ENCODE results near the gene SLC27A1. TPM values are rescaled to one million over a fixed set of nuclear protein-coding genes. Genes with fewer than 3 reads are reported as not detected.

SLC27A1 gene
- total and polyA plus RNA-seq, 10 of the 15 experiments (the other 5 are each of a cell fraction or from before 2014, with no cell fraction given), result 0.11 to 2.3 (median 1.2) TPM

DNA sequence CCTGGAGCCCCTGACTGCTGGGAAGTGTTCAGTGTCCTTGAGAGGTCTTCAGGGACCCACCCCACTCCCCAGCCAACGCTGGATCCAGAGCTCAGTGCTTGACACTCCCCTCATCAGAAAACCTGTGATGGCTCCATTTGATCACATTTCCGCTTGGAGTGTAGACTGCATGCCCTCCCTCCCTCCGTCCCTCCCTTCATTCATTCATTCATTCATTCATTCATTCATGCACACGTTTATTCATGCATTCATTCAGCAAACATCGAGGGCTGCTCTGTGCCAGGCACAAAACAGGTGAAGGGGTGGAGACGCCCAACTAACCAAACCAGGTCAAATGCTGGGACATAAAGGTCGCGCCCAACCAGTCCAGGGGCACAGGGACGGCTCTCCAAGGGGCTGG is 54.8 kb downstream of the SLC27A1 start:
- H3K27ac ChIP-seq (ENCODE audit: control insufficient read depth, insufficient read depth), result no peak overlapping the region
- in situ Hi-C loops (cut with MboI), result no loop called here
- H2AFZ ChIP-seq (ENCODE audit: control insufficient read depth, low read depth, low read length), result no peak overlapping the region
- ATAC-seq, result no peak
- H3K4me2 ChIP-seq (ENCODE audit: control insufficient read depth, insufficient read depth), result no peak overlapping the region
- POLR2A ChIA-PET, result interaction anchor here (4.3 kb wide), 1 partner anchor 13 kb away, joined by 33 read pairs; the partner anchor contains the start of gene PGLS
- TF ChIP-seq ZNF24 (IDR thresholded peaks at IDR 0.05), result peak; percentile 89
- no peak for TF ChIP-seq ZNF274 (IDR thresholded peaks at IDR 0.05; ENCODE audit: insufficient read depth, insufficient read length)
- H3K9ac ChIP-seq (ENCODE audit: control insufficient read depth, insufficient read depth, low read length), result no peak overlapping the region
- H3K79me2 ChIP-seq (ENCODE audit: control insufficient read depth, insufficient read depth, low read length), result no peaks in the 10 kb centered on the region
- intact Hi-C loops (cut with micrococcal nuclease; ENCODE audit: unreplicated experiment), result no loop called here
- H4K20me1 ChIP-seq (ENCODE audit: control insufficient read depth, insufficient read depth), result no peaks in the 10 kb centered on the region
- H3K36me3 ChIP-seq (ENCODE audit: control insufficient read depth in 2 of 2, insufficient read depth in 2 of 2, low read length in 1 of 2), result no peaks in the 10 kb centered on the region; a peak in 1 of 4 replicates
- BruUV-seq (replicated peaks), result no TSS peak
- 61% methylated on average over 9 of the region's 9 CpGs for WGBS (ENCODE audit: insufficient coverage, insufficient replicate concordance, low lambda C conversion rate, missing lambda C conversion rate)
- H3K4me1 ChIP-seq (ENCODE audit: control insufficient read depth, insufficient read depth, low read length), result peaks cover 63% of the 10 kb centered on the region
- CTCF ChIA-PET, result interaction anchor here (1.3 to 4.0 kb wide), 3 partner anchors 13 to 59 kb away, joined by 3 to 19 read pairs (median 15); partner anchors contain the start of gene PGLS
- H3K4me3 ChIP-seq, result no peak overlapping the region
- FAIRE-seq, result no peak
- H3K27me3 ChIP-seq (replicated peaks in 1 of 2; ENCODE audit: control insufficient read depth in 2 of 2, insufficient read depth in 2 of 2, low read length in 1 of 2), result no peaks in the 10 kb centered on the region
- SMC1A ChIA-PET (ENCODE audit: uncharacterized antibody, unreplicated experiment), result interaction anchor here (0.6 to 1.0 kb wide), 2 partner anchors 16 to 82 kb away, joined by 3 read pairs; no protein-coding TSS in a partner anchor
- no peak for DNase-seq (ENCODE audit: low read depth, low spot score)
- RAD21 ChIA-PET (ENCODE audit: unreplicated experiment), result no interaction called here
- H3K9me3 ChIP-seq (replicated peaks; ENCODE audit: control insufficient read depth, insufficient read depth, low read length), result peaks cover 9% of the 10 kb centered on the region

DNA sequence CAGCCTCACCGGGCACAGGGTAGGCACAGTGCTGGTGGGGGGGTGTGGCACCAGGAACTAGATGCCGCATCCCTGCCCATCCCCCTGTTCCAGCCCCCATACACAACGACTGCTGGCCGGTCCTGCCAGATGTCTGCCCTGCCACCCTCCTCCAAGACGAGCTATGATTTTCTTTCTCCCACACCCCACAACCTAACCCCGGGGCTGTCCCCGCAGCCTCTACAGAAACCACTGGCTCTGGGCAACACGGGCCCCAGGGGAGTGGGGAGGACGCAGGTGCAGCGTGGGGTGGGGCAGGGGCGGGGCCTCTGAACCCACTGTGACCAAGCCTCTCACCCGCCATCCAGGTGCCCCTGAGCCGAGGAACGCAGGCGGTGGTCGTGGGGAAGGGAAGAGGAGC is 56.6 kb downstream of the SLC27A1 start:
- ChIA-PET RAD21 (ENCODE audit: unreplicated experiment) (interaction anchor here (0.7 to 1.7 kb wide), 4 partner anchors 15 to 853 kb away, joined by 3 to 5 read pairs (median 4); partner anchors contain the start of gene PGLS), CTCF (interaction anchor here (1.1 to 1.2 kb wide), 2 partner anchors 31 to 47 kb away, joined by 6 read pairs; no protein-coding TSS in a partner anchor), SMC1A (ENCODE audit: uncharacterized antibody, unreplicated experiment) (interaction anchor here (0.7 to 2.0 kb wide), 7 partner anchors 14 to 250 kb away, joined by 3 to 5 read pairs (median 4); no protein-coding TSS in a partner anchor), POLR2A (interaction anchor here (0.5 to 1.6 kb wide), 4 partner anchors 9 to 114 kb away, joined by 3 to 6 read pairs (median 3); partner anchors contain the start of gene PGLS)
- H3K36me3 ChIP-seq (ENCODE audit: control insufficient read depth in 2 of 2, insufficient read depth in 2 of 2, low read length in 1 of 2), result no peaks in the 10 kb centered on the region
- in situ Hi-C loops (cut with MboI) (no loop called here), intact Hi-C loops (cut with micrococcal nuclease; ENCODE audit: unreplicated experiment) (no loop called here)
- H3K27ac ChIP-seq (ENCODE audit: control insufficient read depth, insufficient read depth), result peak overlapping the region; percentile 69
- peak overlapping the region; percentile 89 for H3K4me2 ChIP-seq (ENCODE audit: control insufficient read depth, insufficient read depth)
- no peaks in the 10 kb centered on the region for H3K79me2 ChIP-seq (ENCODE audit: control insufficient read depth, insufficient read depth, low read length)
- peak overlapping the region; percentile 56; the same call in 1 of the 2 replicates for H3K4me3 ChIP-seq
- no peaks in the 10 kb centered on the region for H4K20me1 ChIP-seq (ENCODE audit: control insufficient read depth, insufficient read depth)
- DNase-seq (ENCODE audit: low read depth, low spot score) (peak; percentile 44), ATAC-seq (peak; percentile 72), FAIRE-seq (no peak)
- no peaks in the 10 kb centered on the region for H3K27me3 ChIP-seq (replicated peaks in 1 of 2; ENCODE audit: control insufficient read depth in 2 of 2, insufficient read depth in 2 of 2, low read length in 1 of 2)
- H3K9me3 ChIP-seq (replicated peaks; ENCODE audit: control insufficient read depth, insufficient read depth, low read length), result peaks cover 9% of the 10 kb centered on the region
- 0% methylated on average over 14 of the region's 16 CpGs for WGBS (ENCODE audit: insufficient coverage, insufficient replicate concordance, low lambda C conversion rate, missing lambda C conversion rate)
- BruUV-seq (replicated peaks), result no TSS peak
- peak overlapping the region; percentile 44 for H3K9ac ChIP-seq (ENCODE audit: control insufficient read depth, insufficient read depth, low read length)
- H3K4me1 ChIP-seq (ENCODE audit: control insufficient read depth, insufficient read depth, low read length), result peaks cover 63% of the 10 kb centered on the region
- peak overlapping the region; percentile 41 for H2AFZ ChIP-seq (ENCODE audit: control insufficient read depth, low read depth, low read length)
- TF ChIP-seq SREBF1 (IDR thresholded peaks at IDR 0.05; ENCODE audit: low read length) (no peak), PAX5 (IDR thresholded peaks at IDR 0.05; ENCODE audit: borderline replicate concordance, low read depth, low read length) (0 out of 2 replicates have a peak, but pooled peaks have one; percentile 33), ZZZ3 (IDR thresholded peaks at IDR 0.05; ENCODE audit: control insufficient read depth, insufficient read length, low read depth) (no peak), EZH2 (IDR thresholded peaks at IDR 0.05; ENCODE audit: borderline replicate concordance, control insufficient read depth, low read depth, low read length) (no peak), PML (IDR thresholded peaks at IDR 0.05; ENCODE audit: low read length) (no peak), POLR2A (IDR thresholded peaks at IDR 0.05; ENCODE audit: low read depth, low read length) (0 out of 2 replicates have a peak, but pooled peaks have one; percentile 46), ZNF24 (IDR thresholded peaks at IDR 0.05) (no peak), CBFB (IDR thresholded peaks at IDR 0.05; ENCODE audit: low read depth) (peak; percentile 88), CREB1 (IDR thresholded peaks at IDR 0.05; ENCODE audit: low read depth) (no peak), BRCA1 (IDR thresholded peaks at IDR 0.05; ENCODE audit: low read depth, low read length) (no peak), EED (IDR thresholded peaks at IDR 0.05; ENCODE audit: low read depth) (peak; percentile 82), RBBP5 (conservative IDR thresholded peaks at IDR 0.05) (no peak), ZSCAN29 (IDR thresholded peaks at IDR 0.05) (no peak), MEF2B (IDR thresholded peaks at IDR 0.05; ENCODE audit: partially characterized antibody, poor library complexity, severe bottlenecking) (peak; percentile 92), BCL11A (IDR thresholded peaks at IDR 0.05; ENCODE audit: low read depth, low read length) (peak; percentile 50; the same call in 1 of the 2 replicates), SIX5 (IDR thresholded peaks at IDR 0.05; ENCODE audit: low read depth, low read length, severe bottlenecking) (no peak), NFIC (IDR thresholded peaks at IDR 0.05; ENCODE audit: low read depth, low read length) (0 out of 2 replicates have a peak, but pooled peaks have one; percentile 24)
- TF ChIP-seq, protein P1, sequence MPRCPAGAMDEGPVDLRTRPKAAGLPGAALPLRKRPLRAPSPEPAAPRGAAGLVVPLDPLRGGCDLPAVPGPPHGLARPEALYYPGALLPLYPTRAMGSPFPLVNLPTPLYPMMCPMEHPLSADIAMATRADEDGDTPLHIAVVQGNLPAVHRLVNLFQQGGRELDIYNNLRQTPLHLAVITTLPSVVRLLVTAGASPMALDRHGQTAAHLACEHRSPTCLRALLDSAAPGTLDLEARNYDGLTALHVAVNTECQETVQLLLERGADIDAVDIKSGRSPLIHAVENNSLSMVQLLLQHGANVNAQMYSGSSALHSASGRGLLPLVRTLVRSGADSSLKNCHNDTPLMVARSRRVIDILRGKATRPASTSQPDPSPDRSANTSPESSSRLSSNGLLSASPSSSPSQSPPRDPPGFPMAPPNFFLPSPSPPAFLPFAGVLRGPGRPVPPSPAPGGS (IDR thresholded peaks at IDR 0.05; ENCODE audit: borderline replicate concordance, insufficient read depth, low read depth, low read length, poor library complexity, severe bottlenecking), result peak; percentile 84
